ENCODE results near the gene ATP8B4. TPM values are rescaled to one million over a fixed set of nuclear protein-coding genes. Genes with fewer than 3 reads are reported as not detected.
A peak's percentile ranks its signal among the peaks of the same experiment; 100 is the strongest.

Gene ATP8B4
- total and polyA plus RNA-seq, 4 donors, result 1.9 to 19.7 (median 12.4) TPM

GRCh38 chr15:49902685-49903501 lies 216.1 kb downstream of the ATP8B4 start:
- Histone ChIP-seq H3K9me3 (ENCODE audit: control insufficient read depth in 4 of 4, low read length in 3 of 4) (no peaks in the 10 kb centered on the region), H3K27ac (ENCODE audit: low read depth in 1 of 2, low read length in 2 of 2) (peak overlapping the region in 1 of 2 donors; percentile 28), H3K36me3 (ENCODE audit: control insufficient read depth in 4 of 4, insufficient read depth in 3 of 4, low read depth in 1 of 4, low read length in 3 of 4) (no peaks in the 10 kb centered on the region), H3K4me3 (ENCODE audit: low read depth in 1 of 3, low read length in 3 of 3) (no peak overlapping the region), H3K4me1 (ENCODE audit: control insufficient read depth in 4 of 4, insufficient read depth in 4 of 4, low read length in 3 of 4) (peaks cover 0 to 2% (median 0%) of the 10 kb centered on the region in 4 donors), H3K27me3 (ENCODE audit: control insufficient read depth in 4 of 4, insufficient read depth in 4 of 4, low read length in 3 of 4) (no peaks in the 10 kb centered on the region), H3K9ac (ENCODE audit: low read depth in 1 of 2, low read length in 2 of 2) (no peak overlapping the region)
- 58% methylated on average over 7 of the region's 7 CpGs for WGBS
- TF ChIP-seq RXRA (IDR thresholded peaks at IDR 0.05), result peak in 1 of 2 donors; percentile 9
- no peak for TF ChIP-seq TAF1 (conservative IDR thresholded peaks at IDR 0.05)
- peak in 1 of 2 donors; percentile 13 for TF ChIP-seq RAD21 (IDR thresholded peaks at IDR 0.05)
- no peak for TF ChIP-seq ATF3 (IDR thresholded peaks at IDR 0.05)
- no peak for TF ChIP-seq REST (IDR thresholded peaks at IDR 0.05)
- no peak for TF ChIP-seq JUND (IDR thresholded peaks at IDR 0.05)
- peak; percentile 52 for TF ChIP-seq NR2F2 (IDR thresholded peaks at IDR 0.05)
- no peak for TF ChIP-seq HNF4A (conservative IDR thresholded peaks at IDR 0.05)
- no peak for DNase-seq (ENCODE audit: low spot score)

- peak overlapping the region in 1 of 2 donors; percentile 19 for H3K9ac ChIP-seq (ENCODE audit: low read depth in 1 of 2, low read length in 2 of 2)
- H3K27ac ChIP-seq (ENCODE audit: low read depth in 1 of 2, low read length in 2 of 2), result no peak overlapping the region
- H3K4me1 ChIP-seq (ENCODE audit: control insufficient read depth in 4 of 4, insufficient read depth in 4 of 4, low read length in 3 of 4), result peaks cover 0 to 2% (median 0%) of the 10 kb centered on the region in 4 donors
- H3K36me3 ChIP-seq (ENCODE audit: control insufficient read depth in 4 of 4, insufficient read depth in 3 of 4, low read depth in 1 of 4, low read length in 3 of 4), result no peaks in the 10 kb centered on the region
- TF ChIP-seq RAD21 (IDR thresholded peaks at IDR 0.05), result peak in 1 of 2 donors; percentile 16
- TF ChIP-seq YY1 (IDR thresholded peaks at IDR 0.05), result no peak
- no peaks in the 10 kb centered on the region for H3K27me3 ChIP-seq (ENCODE audit: control insufficient read depth in 4 of 4, insufficient read depth in 4 of 4, low read length in 3 of 4)
- no peak overlapping the region for H3K4me3 ChIP-seq (ENCODE audit: low read depth in 1 of 3, low read length in 3 of 3)
- no peaks in the 10 kb centered on the region for H3K9me3 ChIP-seq (ENCODE audit: control insufficient read depth in 4 of 4, low read length in 3 of 4)
- 82% methylated on average over 2 of the region's 2 CpGs for WGBS
- no peak for DNase-seq (ENCODE audit: low spot score)
Measured at GRCh38 chr15:49901996-49902684, 216.9 kb downstream of the ATP8B4 start.

GRCh38 chr15:49901321-49901720 lies 217.7 kb downstream of the ATP8B4 start:
- no peak overlapping the region for H3K4me3 ChIP-seq (ENCODE audit: low read depth in 1 of 3, low read length in 3 of 3)
- no peaks in the 10 kb centered on the region for H3K36me3 ChIP-seq (ENCODE audit: control insufficient read depth in 4 of 4, insufficient read depth in 3 of 4, low read depth in 1 of 4, low read length in 3 of 4)
- no peak overlapping the region for H3K27ac ChIP-seq (ENCODE audit: low read depth in 1 of 2, low read length in 2 of 2)
- TF ChIP-seq EGR1 (IDR thresholded peaks at IDR 0.05; ENCODE audit: low read depth in 2 of 2) (no peak), ATF3 (IDR thresholded peaks at IDR 0.05) (no peak), FOXA1 (IDR thresholded peaks at IDR 0.05) (no peak), HNF4G (IDR thresholded peaks at IDR 0.05) (no peak), FOXA2 (IDR thresholded peaks at IDR 0.05) (no peak), CTCF (IDR thresholded peaks at IDR 0.05; ENCODE audit: low read depth, low read length, missing input control) (no peak), HNF4A (conservative IDR thresholded peaks at IDR 0.05) (no peak)
- 90% methylated on average over 1 of the region's 1 CpG for WGBS
- H3K4me1 ChIP-seq (ENCODE audit: control insufficient read depth in 4 of 4, insufficient read depth in 4 of 4, low read length in 3 of 4), result peaks cover 0 to 2% (median 0%) of the 10 kb centered on the region in 4 donors
- H3K9me3 ChIP-seq (ENCODE audit: control insufficient read depth in 4 of 4, low read length in 3 of 4), result no peaks in the 10 kb centered on the region
- DNase-seq (ENCODE audit: low spot score), result no peak
- H3K27me3 ChIP-seq (ENCODE audit: control insufficient read depth in 4 of 4, insufficient read depth in 4 of 4, low read length in 3 of 4), result no peaks in the 10 kb centered on the region
- no peak overlapping the region for H3K9ac ChIP-seq (ENCODE audit: low read depth in 1 of 2, low read length in 2 of 2)

All from liver (tissue), 9 donors.